Neural cell (in vitro differentiated cells): ENCODE measurements around the gene PIK3AP1. TPM values are rescaled to one million over a fixed set of nuclear protein-coding genes. Genes with fewer than 3 reads are reported as not detected.

Source experiments
- H2AFZ ChIP-seq: fragments of 200-600, 300-800 bp; sonication (generic), shearing (Covaris generic); 2 replicates; pipeline ENCODE4 v1.6.0; 2014; ENCODE audit warnings: low read depth, mild to moderate bottlenecking, antibody characterized with exemption, low read length, moderate library complexity
- H3F3A ChIP-seq: fragments of 200-600 bp; shearing (Covaris generic); 2 replicates; pipeline ENCODE4 v1.6.1; 2016; ENCODE audit warnings: mild to moderate bottlenecking, moderate library complexity, mixed read lengths, antibody characterized with exemption, low read length; ENCODE audit not compliant: insufficient read depth, poor library complexity, severe bottlenecking
- H3K27ac ChIP-seq: fragments of 200-600, 300-800 bp; sonication (generic), shearing (Covaris generic); 2 replicates; pipeline ENCODE4 v1.5.1; 2014; ENCODE audit warnings: mild to moderate bottlenecking, low read length, moderate library complexity
- H3K27me3 ChIP-seq: fragments of 300-800, 200-600 bp; sonication (generic), shearing (Covaris generic); 2 replicates; pipeline ENCODE4 v1.6.0; 2014; ENCODE audit warnings: mild to moderate bottlenecking, low read depth, low read length, moderate library complexity; ENCODE audit not compliant: insufficient read depth
- H3K36me3 ChIP-seq: fragments of 300-800, 200-600 bp; sonication (generic), shearing (Covaris generic); 2 replicates; pipeline ENCODE4 v1.5.1; 2014; ENCODE audit warnings: mild to moderate bottlenecking, antibody characterized with exemption, low read length, moderate library complexity; ENCODE audit not compliant: insufficient read depth
- H3K4me2 ChIP-seq: fragments of 300-800, 200-600 bp; sonication (generic), shearing (Covaris generic); 2 replicates; pipeline ENCODE4 v1.6.0; 2014; ENCODE audit warnings: mild to moderate bottlenecking, low read length
- H3K4me3 ChIP-seq: fragments of 300-800, 200-600 bp; sonication (generic), shearing (Covaris generic); 2 replicates; pipeline ENCODE4 v1.5.1; 2014; ENCODE audit warnings: mild to moderate bottlenecking, low read length, moderate library complexity
- H3K79me2 ChIP-seq: fragments of 200-600 bp; shearing (Covaris generic); replicated peaks from 2 replicates; pipeline ENCODE4 v1.6.0; 2014; ENCODE audit warnings: mild to moderate bottlenecking, low read length, moderate library complexity; ENCODE audit not compliant: insufficient read depth
- H3K9ac ChIP-seq: fragments of 300-800, 200-600 bp; sonication (generic), shearing (Covaris generic); 2 replicates; pipeline ENCODE4 v1.6.1; 2016; ENCODE audit warnings: mild to moderate bottlenecking, low read length, mixed read lengths
- H3K9me2 ChIP-seq: fragments of 200-600 bp; shearing (Covaris generic); 2 replicates; pipeline ENCODE4 v1.6.1; 2016; ENCODE audit warnings: mild to moderate bottlenecking, low read length, mixed read lengths; ENCODE audit not compliant: insufficient read depth
- H3K9me3 ChIP-seq: fragments of 200-600, 300-800 bp; sonication (generic), shearing (Covaris generic); 2 replicates; pipeline ENCODE4 v1.6.1; 2016; ENCODE audit warnings: mild to moderate bottlenecking, mixed run types, low read length, moderate library complexity, mixed read lengths
- H4K20me1 ChIP-seq: fragments of 200-600 bp; shearing (Covaris generic); 2 replicates; pipeline ENCODE4 v1.6.1; 2016; ENCODE audit warnings: mild to moderate bottlenecking, mixed run types; ENCODE audit not compliant: insufficient read depth
- EP300 ChIP-seq: fragments of 450-650 bp; conservative IDR thresholded peaks from 2 replicates; pipeline ENCODE4 v1.6.1; 2014; ENCODE audit warnings: antibody characterized with exemption, mild to moderate bottlenecking, moderate library complexity; ENCODE audit not compliant: poor library complexity, severe bottlenecking
- EZH2 ChIP-seq: fragments of 200-600, 300-800 bp; shearing (Covaris generic), sonication (generic); IDR thresholded peaks from 2 replicates; pipeline ENCODE4 v1.6.1; 2014; ENCODE audit warnings: antibody characterized with exemption, low read length, borderline replicate concordance, mild to moderate bottlenecking; ENCODE audit not compliant: insufficient read depth, poor library complexity, severe bottlenecking
- MXI1 ChIP-seq: fragments of 450-650 bp; conservative IDR thresholded peaks from 2 replicates; pipeline ENCODE4 v1.6.1; 2014; ENCODE audit warnings: antibody characterized with exemption, mild to moderate bottlenecking; ENCODE audit not compliant: poor library complexity, severe bottlenecking
- POLR2AphosphoS5 ChIP-seq: IDR thresholded peaks from 2 replicates; pipeline ENCODE4 v1.6.1; 2012
- RAD21 ChIP-seq: fragments of 450-650 bp; conservative IDR thresholded peaks from 2 replicates; pipeline ENCODE4 v1.6.1; 2014; ENCODE audit warnings: antibody characterized with exemption, mild to moderate bottlenecking, moderate library complexity
- SMC3 ChIP-seq: fragments of 450-650 bp; conservative IDR thresholded peaks from 2 replicates; pipeline ENCODE4 v1.6.1; 2014; ENCODE audit warnings: antibody characterized with exemption, mild to moderate bottlenecking, moderate library complexity; ENCODE audit not compliant: poor library complexity
- TAF1 ChIP-seq: IDR thresholded peaks from 2 replicates; pipeline ENCODE4 v1.6.1; 2012; ENCODE audit warnings: low read depth
- polyA plus RNA-seq: library from polyadenylated mRNA; depleted of rRNA; stranded (reverse); fragments of >200 nt; gene quantifications from 2 replicates; pipeline ENCODE4 v1.2.3, GENCODE V29; 2014
- TF ChIP-seq, protein P1 (sequence below): fragments of 450-650 bp; IDR thresholded peaks from 2 replicates; pipeline ENCODE4 v1.5.1; 2014; ENCODE audit warnings: antibody characterized with exemption, mild to moderate bottlenecking, moderate library complexity; ENCODE audit not compliant: poor library complexity, severe bottlenecking
- TF ChIP-seq, protein P2 (sequence below): IDR thresholded peaks from 2 replicates; pipeline ENCODE4 v1.6.1; 2012; ENCODE audit warnings: borderline replicate concordance

The PIK3AP1 gene
- polyA plus RNA-seq, 1 donor from 2014 or later, result 0.05 TPM

DNA sequence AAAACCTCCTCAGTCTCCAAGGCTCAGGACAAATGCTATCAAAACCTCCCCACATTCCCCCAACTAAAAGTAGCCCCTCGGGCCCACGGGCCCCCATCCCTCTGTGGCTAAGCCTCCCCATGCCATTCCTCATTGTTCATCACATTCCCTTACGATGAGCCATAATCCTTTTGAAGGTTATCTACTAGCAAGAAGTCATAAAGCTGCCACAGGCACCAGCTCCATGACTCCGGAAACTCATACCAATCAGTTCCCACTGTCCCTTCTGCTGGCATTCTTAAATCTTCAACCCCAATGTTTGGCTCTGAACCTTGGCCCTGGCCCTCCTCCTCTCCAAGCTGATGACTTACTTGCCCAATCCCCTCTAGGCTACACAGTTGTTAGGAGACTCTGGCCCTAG lies 114.1 kb downstream of the PIK3AP1 start:
- Histone ChIP-seq H3K36me3 (no peaks in the 10 kb centered on the region), H3K9ac (no peak overlapping the region), H3K4me3 (no peak overlapping the region), H3K27me3 (no peaks in the 10 kb centered on the region), H3K79me2 (no peaks in the 10 kb centered on the region), H3K27ac (no peak overlapping the region), H2AFZ (no peak overlapping the region), H4K20me1 (no peaks in the 10 kb centered on the region), H3F3A (no peaks in the 10 kb centered on the region), H3K9me3 (no peaks in the 10 kb centered on the region), H3K9me2 (no peaks in the 10 kb centered on the region), H3K4me2 (no peak overlapping the region)
- TF ChIP-seq SMC3 (no peak), EP300 (no peak), EZH2 (no peak), POLR2AphosphoS5 (no peak), RAD21 (no peak), MXI1 (no peak), TAF1 (no peak)
- TF ChIP-seq, protein P1, sequence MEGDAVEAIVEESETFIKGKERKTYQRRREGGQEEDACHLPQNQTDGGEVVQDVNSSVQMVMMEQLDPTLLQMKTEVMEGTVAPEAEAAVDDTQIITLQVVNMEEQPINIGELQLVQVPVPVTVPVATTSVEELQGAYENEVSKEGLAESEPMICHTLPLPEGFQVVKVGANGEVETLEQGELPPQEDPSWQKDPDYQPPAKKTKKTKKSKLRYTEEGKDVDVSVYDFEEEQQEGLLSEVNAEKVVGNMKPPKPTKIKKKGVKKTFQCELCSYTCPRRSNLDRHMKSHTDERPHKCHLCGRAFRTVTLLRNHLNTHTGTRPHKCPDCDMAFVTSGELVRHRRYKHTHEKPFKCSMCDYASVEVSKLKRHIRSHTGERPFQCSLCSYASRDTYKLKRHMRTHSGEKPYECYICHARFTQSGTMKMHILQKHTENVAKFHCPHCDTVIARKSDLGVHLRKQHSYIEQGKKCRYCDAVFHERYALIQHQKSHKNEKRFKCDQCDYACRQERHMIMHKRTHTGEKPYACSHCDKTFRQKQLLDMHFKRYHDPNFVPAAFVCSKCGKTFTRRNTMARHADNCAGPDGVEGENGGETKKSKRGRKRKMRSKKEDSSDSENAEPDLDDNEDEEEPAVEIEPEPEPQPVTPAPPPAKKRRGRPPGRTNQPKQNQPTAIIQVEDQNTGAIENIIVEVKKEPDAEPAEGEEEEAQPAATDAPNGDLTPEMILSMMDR, result no peak
- TF ChIP-seq, protein P2, sequence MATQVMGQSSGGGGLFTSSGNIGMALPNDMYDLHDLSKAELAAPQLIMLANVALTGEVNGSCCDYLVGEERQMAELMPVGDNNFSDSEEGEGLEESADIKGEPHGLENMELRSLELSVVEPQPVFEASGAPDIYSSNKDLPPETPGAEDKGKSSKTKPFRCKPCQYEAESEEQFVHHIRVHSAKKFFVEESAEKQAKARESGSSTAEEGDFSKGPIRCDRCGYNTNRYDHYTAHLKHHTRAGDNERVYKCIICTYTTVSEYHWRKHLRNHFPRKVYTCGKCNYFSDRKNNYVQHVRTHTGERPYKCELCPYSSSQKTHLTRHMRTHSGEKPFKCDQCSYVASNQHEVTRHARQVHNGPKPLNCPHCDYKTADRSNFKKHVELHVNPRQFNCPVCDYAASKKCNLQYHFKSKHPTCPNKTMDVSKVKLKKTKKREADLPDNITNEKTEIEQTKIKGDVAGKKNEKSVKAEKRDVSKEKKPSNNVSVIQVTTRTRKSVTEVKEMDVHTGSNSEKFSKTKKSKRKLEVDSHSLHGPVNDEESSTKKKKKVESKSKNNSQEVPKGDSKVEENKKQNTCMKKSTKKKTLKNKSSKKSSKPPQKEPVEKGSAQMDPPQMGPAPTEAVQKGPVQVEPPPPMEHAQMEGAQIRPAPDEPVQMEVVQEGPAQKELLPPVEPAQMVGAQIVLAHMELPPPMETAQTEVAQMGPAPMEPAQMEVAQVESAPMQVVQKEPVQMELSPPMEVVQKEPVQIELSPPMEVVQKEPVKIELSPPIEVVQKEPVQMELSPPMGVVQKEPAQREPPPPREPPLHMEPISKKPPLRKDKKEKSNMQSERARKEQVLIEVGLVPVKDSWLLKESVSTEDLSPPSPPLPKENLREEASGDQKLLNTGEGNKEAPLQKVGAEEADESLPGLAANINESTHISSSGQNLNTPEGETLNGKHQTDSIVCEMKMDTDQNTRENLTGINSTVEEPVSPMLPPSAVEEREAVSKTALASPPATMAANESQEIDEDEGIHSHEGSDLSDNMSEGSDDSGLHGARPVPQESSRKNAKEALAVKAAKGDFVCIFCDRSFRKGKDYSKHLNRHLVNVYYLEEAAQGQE, result no peak

DNA sequence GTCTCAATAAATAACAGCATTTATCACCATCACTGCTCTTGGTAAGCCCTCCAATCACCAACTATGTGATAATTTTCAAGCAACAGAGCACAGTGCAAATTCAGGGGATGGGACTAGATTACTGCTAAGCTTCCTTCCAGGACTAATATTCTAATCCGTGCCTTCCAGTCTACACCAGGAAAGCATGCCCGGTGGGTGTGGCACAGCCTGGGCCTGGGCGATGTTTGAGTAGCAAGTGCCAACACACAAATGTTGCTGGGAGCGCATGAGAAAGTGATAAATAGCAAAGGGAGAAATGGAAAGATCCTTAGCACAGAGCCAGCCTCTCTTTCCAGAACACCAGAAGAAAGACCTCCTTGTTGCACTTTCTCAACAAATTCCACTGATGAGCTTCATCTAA lies 120.0 kb downstream of the PIK3AP1 start:
- Histone ChIP-seq H3K27me3 (no peaks in the 10 kb centered on the region), H2AFZ (no peak overlapping the region)

More for the DNA sequence above, 120.0 kb downstream of the PIK3AP1 start:
- Histone ChIP-seq H3K9ac (no peak overlapping the region), H3K79me2 (no peaks in the 10 kb centered on the region), H3K4me3 (no peak overlapping the region), H3F3A (no peaks in the 10 kb centered on the region), H3K27ac (no peak overlapping the region), H3K9me3 (no peaks in the 10 kb centered on the region), H3K4me2 (no peak overlapping the region), H4K20me1 (no peaks in the 10 kb centered on the region), H3K9me2 (no peaks in the 10 kb centered on the region), H3K36me3 (no peaks in the 10 kb centered on the region)
- TF ChIP-seq EZH2 (no peak), MXI1 (no peak), SMC3 (no peak), TAF1 (no peak), POLR2AphosphoS5 (no peak), RAD21 (no peak)
- TF ChIP-seq, protein P1, result no peak
